GM11168 (cell line): Measurements from ENCODE around the gene FOXI3.
"Not testable (repeated sequence)": the region's sequence is repeated elsewhere in the genome, so short reads cannot be mapped to it uniquely, and the experiment has no call there.

Source experiments
- in situ Hi-C: fragments of 300-500 bp; cut with MboI; formaldehyde crosslinking; loops from one replicate; pipeline ENCODE4 v1.12.0; 2022; ENCODE audit warnings: low sequenced_read_pairs; ENCODE audit not compliant: unreplicated experiment

Gene FOXI3

DNA sequence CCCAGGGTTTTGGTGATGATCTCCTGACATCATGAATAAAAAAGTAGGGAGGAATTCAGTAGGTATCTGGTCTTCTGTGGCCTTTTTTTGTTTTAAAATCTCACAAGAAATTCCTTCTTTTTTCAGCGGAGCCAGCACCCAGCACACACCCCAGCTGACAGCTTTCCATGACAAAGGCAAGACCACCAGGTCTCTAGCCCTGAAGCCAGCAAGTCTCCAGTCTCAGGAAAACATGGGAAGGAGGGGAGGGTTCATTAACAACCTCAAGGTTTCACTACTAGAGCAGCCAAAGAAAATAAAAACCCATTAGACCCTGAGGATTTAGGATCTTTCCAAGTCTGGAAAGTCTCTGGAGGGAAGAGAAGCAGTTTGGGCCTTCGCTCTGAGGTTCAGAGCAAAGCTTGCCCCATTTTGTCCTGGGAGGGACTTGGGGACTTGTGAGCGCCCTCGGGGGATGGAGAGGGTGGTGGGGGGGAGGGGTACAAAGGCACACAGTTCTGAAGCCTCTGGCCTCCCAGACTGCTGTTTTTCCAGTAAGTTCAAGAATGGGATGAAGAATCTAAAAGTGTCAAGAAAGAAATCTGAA lies 9.0 kb downstream of the FOXI3 start:
- in situ Hi-C loops = no loop called here

GRCh38 chr2:88442473-88442872 lies 10.0 kb downstream of the FOXI3 start:
- in situ Hi-C loops = no loop called here

- in situ Hi-C loops = no loop called here
Measured at GRCh38 chr2:88442061-88442460, 10.4 kb downstream of the FOXI3 start.

DNA sequence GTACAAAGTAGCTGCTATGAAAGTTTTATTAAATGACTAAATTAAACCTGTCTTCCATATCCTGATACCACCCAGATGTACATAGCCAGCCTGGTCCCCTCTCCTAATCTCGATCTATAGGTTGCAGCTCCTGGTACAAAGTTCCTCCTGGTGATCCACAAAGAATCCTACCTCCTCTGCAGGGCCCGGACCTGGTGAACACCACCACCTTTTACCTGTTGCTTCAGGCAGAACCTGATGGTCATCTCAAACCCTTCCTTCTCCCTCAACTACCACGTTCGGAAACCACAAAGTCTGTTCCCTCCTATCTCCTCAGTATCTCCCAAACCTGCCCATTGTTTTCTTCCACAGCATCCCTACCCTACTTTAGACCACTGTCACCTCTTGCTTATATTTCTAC lies 15.5 kb downstream of the FOXI3 start:
- in situ Hi-C loops = no loop called here

DNA sequence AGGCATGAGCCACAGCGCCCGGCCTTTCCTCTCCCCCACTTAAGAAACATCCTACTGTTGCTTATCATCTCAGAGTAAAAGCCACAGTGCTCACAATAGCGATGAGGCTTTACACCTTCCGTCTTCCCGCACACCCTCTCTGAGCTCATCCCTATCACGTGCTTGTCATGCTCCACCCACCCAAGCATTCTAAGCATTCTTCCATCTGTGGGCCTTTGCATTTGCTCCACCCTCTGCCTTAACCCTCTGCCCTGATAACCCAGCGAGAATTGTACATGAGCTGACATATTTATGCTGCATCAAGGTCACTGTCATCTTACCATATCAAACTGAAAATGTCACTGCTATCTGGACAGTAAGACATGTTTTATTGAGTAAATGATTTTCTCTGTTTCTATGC lies 22.6 kb downstream of the FOXI3 start:
- in situ Hi-C loops = no loop called here

DNA sequence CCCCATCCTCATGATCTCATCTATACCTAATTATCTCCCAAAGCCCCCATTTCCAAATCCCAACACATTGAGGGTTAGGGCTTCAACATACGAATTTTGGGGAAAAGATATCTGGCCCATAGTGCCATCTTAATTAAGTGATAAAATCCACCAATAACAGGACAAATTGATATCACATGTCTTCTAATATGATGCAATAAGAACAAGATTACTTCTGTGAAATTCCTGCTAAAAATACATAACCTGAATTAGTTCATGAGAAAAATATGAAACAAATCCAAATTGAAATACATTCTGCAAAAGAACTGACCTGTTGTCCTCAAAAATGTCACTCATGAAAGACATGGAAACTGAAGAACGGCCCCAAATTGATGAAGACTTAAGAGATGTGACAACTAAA lies 28.8 kb downstream of the FOXI3 start:
- in situ Hi-C loops = no loop called here

GRCh38 chr2:88419051-88419450 lies 33.4 kb downstream of the FOXI3 start:
- in situ Hi-C loops = not testable (repeated sequence)

DNA sequence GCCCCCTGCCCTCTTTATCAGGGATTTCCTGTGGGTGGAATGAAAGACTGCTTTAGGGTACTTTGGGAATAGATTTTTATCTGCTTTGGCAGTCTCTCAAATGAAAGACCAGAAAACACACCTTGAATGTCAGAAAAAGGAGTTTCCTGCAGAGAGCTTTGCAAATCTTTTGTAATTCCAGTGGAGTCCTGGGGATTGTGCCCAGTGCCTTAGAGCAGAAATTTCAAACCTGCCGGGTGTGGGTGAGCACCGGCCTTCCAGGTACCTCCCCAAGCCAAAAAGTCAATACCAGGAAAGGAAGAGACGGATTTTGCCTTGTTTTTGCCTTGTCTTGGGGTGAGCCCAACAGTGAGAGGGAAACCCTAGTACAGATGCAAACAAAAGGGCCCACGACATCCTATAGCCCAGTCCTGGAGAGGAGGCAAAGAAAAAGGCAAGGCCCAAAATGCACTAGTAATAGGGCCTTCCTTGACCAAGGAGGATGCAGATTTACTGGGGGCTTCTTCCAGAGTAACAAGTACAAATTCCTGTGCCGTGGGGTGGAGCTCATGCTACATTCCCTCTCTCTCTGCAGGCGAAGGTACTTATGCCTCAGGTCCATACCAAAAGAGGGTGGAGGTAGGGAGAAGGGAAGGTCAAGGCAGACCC lies 36.4 kb downstream of the FOXI3 start:
- in situ Hi-C loops = no loop called here

GRCh38 chr2:88408870-88409269 lies 43.6 kb downstream of the FOXI3 start:
- in situ Hi-C loops = not testable (repeated sequence)

GRCh38 chr2:88400037-88400767 lies 52.3 kb downstream of the FOXI3 start:
- in situ Hi-C loops = no loop called here

DNA sequence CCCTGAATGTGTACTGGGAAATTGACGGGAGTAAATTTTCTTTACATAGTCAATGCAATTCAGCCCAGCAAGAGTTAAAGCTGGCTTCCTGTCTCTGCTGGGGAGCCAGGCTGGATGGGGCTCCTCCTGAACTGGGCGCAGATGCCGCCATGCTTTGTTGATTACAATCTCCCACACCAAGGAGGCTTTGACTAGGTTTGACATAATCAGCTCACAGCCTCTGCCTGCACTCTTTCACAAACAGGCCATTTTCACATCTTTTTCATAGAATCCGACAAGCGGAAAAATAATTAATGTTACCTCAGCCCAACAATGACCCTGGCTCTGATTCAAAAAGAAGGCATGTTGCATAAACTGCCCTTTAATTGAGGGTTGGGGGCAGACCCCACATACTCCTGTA lies 54.3 kb downstream of the FOXI3 start:
- in situ Hi-C loops = no loop called here
